Measurements from ENCODE around the gene NMU. TPM values are rescaled to one million over a fixed set of nuclear protein-coding genes. Genes with fewer than 3 reads are reported as not detected.

Gene NMU
- total RNA-seq, 4 donors from 2014 or later: 0.88 to 9.0 TPM; not detected in 2

- DNase-seq: no peak
- Histone ChIP-seq H3K9me3 (no peaks in the 10 kb centered on the region), H3K4me1 (no peaks in the 10 kb centered on the region), H3K4me3 (replicated peaks in 1 of 3) (no peak overlapping the region), H3K36me3 (no peaks in the 10 kb centered on the region), H3K27ac (no peak overlapping the region), H3K27me3 (no peaks in the 10 kb centered on the region)
- intact Hi-C loops (cut with DNase I): no loop called here
- WGBS, 2 donors: 68 to 77% methylated on average over 6 of the region's 6 CpGs
- TF ChIP-seq CTCF (IDR thresholded peaks at IDR 0.05) (no peak), POLR2A (IDR thresholded peaks at IDR 0.05) (no peak)
Observed at GRCh38 chr4:55609393-55609866, 26.7 kb downstream of the NMU start.

- Histone ChIP-seq H3K27me3 (no peaks in the 10 kb centered on the region), H3K4me3 (replicated peaks in 1 of 3) (no peak overlapping the region), H3K27ac (no peak overlapping the region), H3K36me3 (no peaks in the 10 kb centered on the region), H3K9me3 (no peaks in the 10 kb centered on the region), H3K4me1 (no peaks in the 10 kb centered on the region)
- DNase-seq: no peak
- WGBS, 2 donors: 90 to 95% methylated on average over 1 of the region's 1 CpG
- no peak for TF ChIP-seq POLR2A (IDR thresholded peaks at IDR 0.05)
- TF ChIP-seq CTCF (IDR thresholded peaks at IDR 0.05): no peak
- intact Hi-C loops (cut with DNase I): no loop called here
Observed at GRCh38 chr4:55608591-55608990, 27.5 kb downstream of the NMU start.

GRCh38 chr4:55604996-55605395 lies 31.1 kb downstream of the NMU start:
- H3K27ac ChIP-seq: no peak overlapping the region
- no peaks in the 10 kb centered on the region for H3K4me1 ChIP-seq
- WGBS, 2 donors: 46 to 53% methylated on average over 7 of the region's 7 CpGs
- TF ChIP-seq POLR2A (IDR thresholded peaks at IDR 0.05): no peak
- TF ChIP-seq CTCF (IDR thresholded peaks at IDR 0.05): no peak
- no peak overlapping the region for H3K4me3 ChIP-seq (replicated peaks in 1 of 3)
- intact Hi-C loops (cut with DNase I): no loop called here
- no peaks in the 10 kb centered on the region for H3K36me3 ChIP-seq
- DNase-seq: no peak
- no peaks in the 10 kb centered on the region for H3K27me3 ChIP-seq
- no peaks in the 10 kb centered on the region for H3K9me3 ChIP-seq

GRCh38 chr4:55600640-55601039 lies 35.5 kb downstream of the NMU start:
- H3K4me3 ChIP-seq (replicated peaks in 1 of 3): no peak overlapping the region
- H3K4me1 ChIP-seq: no peaks in the 10 kb centered on the region
- no peaks in the 10 kb centered on the region for H3K9me3 ChIP-seq
- intact Hi-C loops (cut with DNase I): no loop called here
- H3K36me3 ChIP-seq: no peaks in the 10 kb centered on the region
- no peaks in the 10 kb centered on the region for H3K27me3 ChIP-seq
- TF ChIP-seq POLR2A (IDR thresholded peaks at IDR 0.05) (no peak), CTCF (IDR thresholded peaks at IDR 0.05) (no peak)
- no peak overlapping the region for H3K27ac ChIP-seq
- DNase-seq: no peak

- Histone ChIP-seq H3K36me3 (no peaks in the 10 kb centered on the region), H3K9me3 (no peaks in the 10 kb centered on the region), H3K4me3 (replicated peaks in 1 of 3) (no peak overlapping the region), H3K4me1 (no peaks in the 10 kb centered on the region), H3K27me3 (no peaks in the 10 kb centered on the region), H3K27ac (no peak overlapping the region)
- intact Hi-C loops (cut with DNase I): no loop called here
- WGBS, 2 donors: 94 to 96% methylated on average over 2 of the region's 2 CpGs
- TF ChIP-seq POLR2A (IDR thresholded peaks at IDR 0.05): no peak
- no peak for TF ChIP-seq CTCF (IDR thresholded peaks at IDR 0.05)
- no peak for DNase-seq
Observed at GRCh38 chr4:55598641-55599040, 37.5 kb downstream of the NMU start.
